Ovary (tissue), 3 donors: ENCODE measurements around the gene PARN.

Experiments used
- EP300 ChIP-seq: sonication (generic); formaldehyde crosslinking; IDR thresholded peaks from one replicate; pipeline ENCODE4 v1.6.1; 2017; ENCODE audit warnings: antibody characterized with exemption
- POLR2A ChIP-seq: fragments of 450-650 bp; IDR thresholded peaks from one replicate; pipeline ENCODE4 v1.6.1; 2017; ENCODE audit warnings: antibody characterized with exemption, mild to moderate bottlenecking, moderate library complexity
- TF ChIP-seq, protein P1 (sequence below), 3 donors: fragments of 450-650 bp in 2 of 3; fragments of 200-600 bp in 1 of 3; IDR thresholded peaks; one replicate each; pipeline versions ENCODE4 v1.5.1 to v1.8.0; 2016 to 2022; ENCODE audit warnings: antibody characterized with exemption in 3 of 3, mild to moderate bottlenecking in 1 of 3
- donor health status: DM: no; HTN: no; CAD: no.

DNA sequence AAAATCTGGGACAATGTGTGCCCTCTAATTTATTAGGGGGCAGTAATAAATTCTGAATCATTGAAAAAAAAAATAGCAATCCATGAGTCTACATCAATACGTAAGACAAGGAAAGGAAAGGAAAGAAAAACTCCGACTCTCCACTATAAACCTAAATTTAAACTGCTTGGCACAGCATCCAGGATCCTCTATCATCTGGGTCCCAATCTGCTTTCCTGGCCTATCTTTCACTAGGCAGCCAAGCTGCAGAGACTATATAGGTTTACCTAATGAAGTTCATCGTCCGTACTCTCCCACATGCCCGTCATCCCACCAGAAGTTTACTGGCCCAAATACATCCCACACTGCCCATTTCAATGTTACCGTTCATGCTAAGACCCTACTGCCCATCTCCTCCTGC is 179.2 kb downstream of the PARN start:
- TF ChIP-seq, protein P1, sequence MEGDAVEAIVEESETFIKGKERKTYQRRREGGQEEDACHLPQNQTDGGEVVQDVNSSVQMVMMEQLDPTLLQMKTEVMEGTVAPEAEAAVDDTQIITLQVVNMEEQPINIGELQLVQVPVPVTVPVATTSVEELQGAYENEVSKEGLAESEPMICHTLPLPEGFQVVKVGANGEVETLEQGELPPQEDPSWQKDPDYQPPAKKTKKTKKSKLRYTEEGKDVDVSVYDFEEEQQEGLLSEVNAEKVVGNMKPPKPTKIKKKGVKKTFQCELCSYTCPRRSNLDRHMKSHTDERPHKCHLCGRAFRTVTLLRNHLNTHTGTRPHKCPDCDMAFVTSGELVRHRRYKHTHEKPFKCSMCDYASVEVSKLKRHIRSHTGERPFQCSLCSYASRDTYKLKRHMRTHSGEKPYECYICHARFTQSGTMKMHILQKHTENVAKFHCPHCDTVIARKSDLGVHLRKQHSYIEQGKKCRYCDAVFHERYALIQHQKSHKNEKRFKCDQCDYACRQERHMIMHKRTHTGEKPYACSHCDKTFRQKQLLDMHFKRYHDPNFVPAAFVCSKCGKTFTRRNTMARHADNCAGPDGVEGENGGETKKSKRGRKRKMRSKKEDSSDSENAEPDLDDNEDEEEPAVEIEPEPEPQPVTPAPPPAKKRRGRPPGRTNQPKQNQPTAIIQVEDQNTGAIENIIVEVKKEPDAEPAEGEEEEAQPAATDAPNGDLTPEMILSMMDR (IDR thresholded peaks at IDR 0.05): no peak
- no peak for TF ChIP-seq POLR2A
- no peak for TF ChIP-seq EP300
